ENCODE data around the gene ZBTB16. TPM values are rescaled to one million over a fixed set of nuclear protein-coding genes. Genes with fewer than 3 reads are reported as not detected.

The ZBTB16 gene
- total RNA-seq, 1 donor from 2014 or later, result 171 TPM

- no peaks in the 10 kb centered on the region for H3K4me1 ChIP-seq
These were observed 41.8 kb upstream of the ZBTB16 start for GRCh38 chr11:114017723-114018122.

GRCh38 chr11:114019046-114019445 is 40.5 kb upstream of the ZBTB16 start:
- H3K27me3 ChIP-seq (ENCODE audit: low read depth), result no peaks in the 10 kb centered on the region
- DNase-seq (no peak), ATAC-seq (peak in 1 of 2 donors; percentile 23)
- TF ChIP-seq CTCF (IDR thresholded peaks at IDR 0.05), result no peak
- intact Hi-C loops (cut with DNase I), result no loop called here
- no peak overlapping the region for H3K27ac ChIP-seq
- H3K36me3 ChIP-seq, result no peaks in the 10 kb centered on the region
- no peaks in the 10 kb centered on the region for H3K4me1 ChIP-seq
- no peak overlapping the region for H3K4me3 ChIP-seq
- H3K9me3 ChIP-seq, result no peaks in the 10 kb centered on the region

More at GRCh38 chr11:114017723-114018122, 41.8 kb upstream of the ZBTB16 start:
- DNase-seq (no peak), ATAC-seq (no peak)
- Histone ChIP-seq H3K4me3 (no peak overlapping the region), H3K27ac (no peak overlapping the region), H3K36me3 (no peaks in the 10 kb centered on the region), H3K27me3 (ENCODE audit: low read depth) (no peaks in the 10 kb centered on the region), H3K9me3 (no peaks in the 10 kb centered on the region)
- TF ChIP-seq CTCF (IDR thresholded peaks at IDR 0.05), result no peak
- intact Hi-C loops (cut with DNase I), result no loop called here

- Histone ChIP-seq H3K36me3 (no peaks in the 10 kb centered on the region), H3K9me3 (no peaks in the 10 kb centered on the region), H3K27ac (no peak overlapping the region), H3K27me3 (ENCODE audit: low read depth) (no peaks in the 10 kb centered on the region), H3K4me1 (no peaks in the 10 kb centered on the region), H3K4me3 (no peak overlapping the region)
- intact Hi-C loops (cut with DNase I), result no loop called here
- no peak for ATAC-seq
- DNase-seq, result no peak
- no peak for TF ChIP-seq CTCF (IDR thresholded peaks at IDR 0.05)
These were observed 39.9 kb upstream of the ZBTB16 start for GRCh38 chr11:114019574-114019973.

- intact Hi-C loops (cut with DNase I), result no loop called here
- Histone ChIP-seq H3K4me1 (no peaks in the 10 kb centered on the region), H3K9me3 (no peaks in the 10 kb centered on the region), H3K27ac (no peak overlapping the region), H3K4me3 (no peak overlapping the region), H3K36me3 (no peaks in the 10 kb centered on the region), H3K27me3 (ENCODE audit: low read depth) (peaks cover 3% of the 10 kb centered on the region)
- no peak for ATAC-seq
- DNase-seq, result no peak
- TF ChIP-seq CTCF (IDR thresholded peaks at IDR 0.05), result no peak
These were observed 34.1 kb upstream of the ZBTB16 start for GRCh38 chr11:114025329-114025907.

- no peaks in the 10 kb centered on the region for H3K36me3 ChIP-seq
- DNase-seq (no peak), ATAC-seq (no peak)
- no peak overlapping the region for H3K27ac ChIP-seq
- H3K4me3 ChIP-seq, result no peak overlapping the region
- no peaks in the 10 kb centered on the region for H3K9me3 ChIP-seq
- peak; percentile 18 for TF ChIP-seq CTCF (IDR thresholded peaks at IDR 0.05)
- peaks cover under 1% of the 10 kb centered on the region for H3K4me1 ChIP-seq
- peaks cover 3% of the 10 kb centered on the region for H3K27me3 ChIP-seq (ENCODE audit: low read depth)
- intact Hi-C loops (cut with DNase I), result no loop called here
These were observed 33.2 kb upstream of the ZBTB16 start for GRCh38 chr11:114026355-114026754.

Data from lower lobe of right lung (tissue), 2 donors.